Measurements from ENCODE around the gene HUS1.
A peak's percentile ranks its signal among the peaks of the same experiment; 100 is the strongest.

HUS1 gene

GRCh38 chr7:47978790-47979144, 648 bp downstream of the HUS1 start:
- no peak for DNase-seq

DNA sequence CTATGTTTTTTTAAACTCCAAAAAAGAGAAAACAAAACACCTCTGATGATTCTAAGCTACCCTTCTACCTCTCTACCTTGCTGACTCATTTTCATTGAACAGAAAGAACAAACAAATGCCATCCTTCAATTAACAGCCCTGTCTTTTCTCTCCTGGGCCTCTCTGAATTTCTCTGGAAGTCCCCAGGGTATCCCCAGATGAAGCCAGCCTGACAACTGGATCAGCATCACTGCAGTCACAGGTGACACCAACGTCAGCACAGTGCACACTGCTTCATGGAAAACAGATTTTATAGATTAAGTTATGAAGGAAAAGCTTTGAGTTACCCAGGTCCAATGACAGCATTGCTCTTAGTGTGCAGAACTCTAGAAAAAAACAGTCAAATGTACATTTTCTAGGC, 5.7 kb downstream of the HUS1 start:
- no peak for DNase-seq

DNA sequence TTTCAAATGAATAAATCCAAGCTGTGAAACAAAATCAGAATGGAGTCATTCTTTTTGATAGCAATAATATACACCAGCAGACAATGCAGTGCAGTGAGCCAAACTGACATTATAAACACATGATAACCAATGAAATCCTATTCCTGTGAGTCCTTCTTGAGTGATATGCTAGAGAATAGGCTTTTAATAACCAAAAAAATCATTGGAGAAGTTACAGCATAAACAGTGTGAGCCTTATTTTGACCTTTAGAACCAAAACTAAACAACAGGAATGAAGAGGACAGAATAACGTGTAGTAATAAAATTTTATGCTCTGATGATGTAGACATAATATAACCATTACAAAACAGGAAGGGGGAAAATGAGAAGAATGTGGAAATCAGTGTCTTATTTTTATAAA, 8.7 kb downstream of the HUS1 start:
- DNase-seq: no peak

- peak; percentile 70 for DNase-seq
Observed at GRCh38 chr7:47968847-47969774, 10.3 kb downstream of the HUS1 start.

DNA sequence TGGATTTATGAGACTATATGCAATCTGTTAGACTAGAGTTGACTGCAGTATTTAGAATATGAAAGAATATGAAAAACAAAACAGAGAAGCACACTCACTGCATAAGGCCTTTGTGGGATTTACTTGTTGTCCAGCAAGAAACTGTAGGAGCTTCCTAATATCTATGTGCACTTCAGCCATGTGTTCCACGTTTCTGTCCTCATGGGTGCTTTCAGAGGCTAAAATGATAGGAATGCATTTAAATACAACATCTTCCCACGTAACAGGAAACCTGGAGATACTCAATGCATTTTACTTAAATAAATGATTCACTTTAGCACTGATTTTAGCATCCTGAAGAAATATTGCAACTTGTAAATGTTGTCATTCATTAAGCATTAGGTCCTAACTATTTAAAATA, 11.7 kb downstream of the HUS1 start:
- DNase-seq: no peak

GRCh38 chr7:47967123-47967522, 12.3 kb downstream of the HUS1 start:
- no peak for DNase-seq

DNA sequence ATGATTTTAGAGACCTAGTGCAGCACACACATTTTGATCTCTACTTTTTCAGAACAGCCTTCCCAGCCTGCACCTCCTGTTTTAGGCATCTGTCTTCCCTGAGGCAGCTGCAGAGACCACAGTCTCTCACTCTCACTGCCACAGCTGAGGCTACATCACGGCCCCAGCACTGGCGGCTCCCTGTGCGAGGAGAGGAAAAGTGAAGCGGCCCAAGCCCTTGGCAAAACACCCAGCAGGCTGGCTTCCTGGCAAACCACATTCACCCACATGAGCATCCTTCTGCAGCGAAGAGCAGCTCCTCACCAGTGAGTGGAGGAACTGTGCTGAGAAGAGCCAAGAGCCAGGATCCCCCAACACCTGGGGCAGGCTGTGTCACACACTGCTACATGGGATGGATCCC, 14.0 kb downstream of the HUS1 start:
- DNase-seq: no peak

GRCh38 chr7:47962262-47962661, 17.2 kb downstream of the HUS1 start:
- DNase-seq: no peak

GRCh38 chr7:47957156-47957555, 22.3 kb downstream of the HUS1 start:
- DNase-seq: no peak

DNA sequence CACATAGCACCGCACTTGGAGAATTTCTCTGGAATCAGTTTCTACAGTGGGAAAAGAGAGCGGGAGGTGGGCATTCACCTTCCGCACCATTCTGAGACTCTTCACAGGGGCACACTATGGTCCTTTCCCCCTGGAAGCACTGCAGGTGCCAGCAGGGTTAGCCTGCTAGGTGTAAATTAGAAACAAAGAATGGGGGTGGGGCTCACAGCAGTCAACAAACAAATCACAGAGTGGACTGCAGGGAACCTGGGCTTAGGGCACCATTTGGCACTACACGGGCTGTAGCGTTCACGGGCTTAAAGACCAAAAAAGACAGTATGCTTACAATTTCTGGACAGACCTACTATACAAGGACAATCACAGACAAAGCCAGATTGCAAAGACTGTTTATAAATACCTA, 23.2 kb downstream of the HUS1 start:
- no peak for DNase-seq

GRCh38 chr7:47954231-47954911, 25.0 kb downstream of the HUS1 start:
- no peak for DNase-seq

GRCh38 chr7:47953822-47954221, 25.6 kb downstream of the HUS1 start:
- no peak for DNase-seq

- DNase-seq: no peak
Observed at GRCh38 chr7:47952224-47952623, 27.2 kb downstream of the HUS1 start.

GRCh38 chr7:47951374-47951773, 28.0 kb downstream of the HUS1 start:
- DNase-seq: no peak

DNA sequence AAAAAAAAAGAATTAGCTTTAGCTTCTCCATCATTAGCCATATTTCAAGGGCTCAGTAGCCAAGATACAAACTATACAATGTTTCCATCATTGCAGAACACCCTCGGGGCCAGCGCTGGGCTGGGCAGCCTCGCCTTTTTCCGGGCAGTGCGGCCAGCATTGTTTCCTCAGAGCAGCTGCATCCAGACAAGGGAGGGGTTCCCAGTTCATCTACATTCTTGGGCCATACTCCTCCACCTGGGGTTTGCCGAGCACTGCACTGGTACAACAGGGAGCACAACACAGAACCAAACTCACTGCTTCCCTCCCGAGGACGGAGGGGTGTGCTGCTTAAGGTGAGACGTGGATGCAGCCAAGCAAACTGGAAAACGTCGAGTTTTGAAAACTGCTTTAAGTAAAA, 28.7 kb downstream of the HUS1 start:
- peak; percentile 67 for DNase-seq

DNA sequence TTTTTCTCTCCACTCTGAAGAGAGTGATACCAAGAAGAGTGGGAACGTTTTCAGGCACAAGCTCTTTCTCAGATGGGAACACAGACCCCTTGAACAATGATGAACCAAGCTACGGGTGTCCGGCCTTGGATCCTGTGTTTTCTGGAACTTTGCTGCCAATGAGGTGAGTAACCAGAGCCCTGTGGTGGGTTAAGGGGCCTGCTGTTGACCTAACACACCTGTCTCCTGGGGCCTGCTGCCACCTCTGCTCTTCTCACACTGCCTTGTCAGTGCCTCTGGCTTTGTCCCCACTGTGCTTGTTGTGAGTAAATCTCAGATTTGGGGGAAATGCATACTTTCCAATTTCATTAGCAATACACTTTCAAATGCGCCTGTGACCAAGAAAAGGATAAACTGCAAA, 29.7 kb downstream of the HUS1 start:
- DNase-seq: no peak

- no peak for DNase-seq
Observed at GRCh38 chr7:47948141-47948790, 31.1 kb downstream of the HUS1 start, which contains the start of gene PKD1L1. TSS of gene PKD1L1 (minus strand) at chr7:47948466. CDS start at chr7:47948440, 26 bp downstream.

DNA sequence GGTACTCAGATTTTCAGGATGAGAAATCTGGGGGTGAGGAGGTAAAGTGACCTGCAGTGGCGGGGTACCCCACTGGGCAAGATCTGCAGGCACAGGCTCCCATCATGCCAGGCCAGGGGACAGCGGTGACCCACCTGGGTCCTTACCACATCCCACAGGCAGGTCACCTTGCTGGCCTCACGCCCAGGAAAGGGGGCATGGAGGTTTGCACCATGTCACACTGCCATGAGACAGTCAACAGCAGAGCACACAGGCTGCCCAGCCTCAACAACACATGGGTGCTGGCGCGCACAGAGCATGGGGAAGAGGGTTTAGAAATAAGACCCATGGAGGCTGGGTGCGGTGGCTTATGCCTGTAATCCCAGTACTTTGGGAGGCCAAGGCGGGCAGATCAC, 32.1 kb downstream of the HUS1 start:
- no peak for DNase-seq

DNA sequence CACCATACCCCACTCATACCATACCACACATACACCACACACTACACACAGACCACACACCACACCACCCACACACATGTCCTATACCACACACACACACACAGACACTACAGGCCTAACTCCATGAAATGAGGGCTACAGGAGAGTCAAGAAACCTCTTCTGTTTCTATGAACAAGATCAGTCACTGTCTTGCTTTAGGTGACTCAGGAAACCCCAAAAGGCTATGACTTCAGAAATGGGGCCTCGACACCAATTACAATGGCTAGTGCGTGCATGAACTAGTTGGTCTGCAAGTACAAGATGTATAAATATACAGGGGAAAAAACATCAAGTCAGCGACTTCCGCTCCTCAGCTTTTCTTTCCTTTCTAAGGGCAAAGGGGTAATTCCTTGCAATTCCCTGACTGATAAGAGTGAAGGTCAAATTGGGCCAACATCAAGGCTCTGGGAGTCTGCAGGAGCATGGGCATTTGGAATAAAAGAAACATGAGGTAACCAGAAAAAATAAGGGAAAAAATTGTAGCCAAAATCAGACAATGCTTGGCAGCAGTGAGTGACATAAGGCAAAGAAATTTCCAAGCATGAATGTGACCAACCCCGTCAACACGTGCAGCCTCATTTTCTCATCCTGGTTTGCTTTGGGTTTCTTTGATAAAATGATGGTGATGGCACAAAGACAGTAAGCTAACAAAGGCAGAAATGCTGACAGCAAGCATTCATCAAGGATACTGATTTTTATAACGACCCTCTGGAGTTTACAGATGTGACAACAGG, 32.6 kb downstream of the HUS1 start:
- no peak for DNase-seq

GRCh38 chr7:47945261-47946015, 34.0 kb downstream of the HUS1 start:
- DNase-seq: peak; percentile 75

- no peak for DNase-seq
Observed at GRCh38 chr7:47944536-47945260, 34.7 kb downstream of the HUS1 start.
